Measurements from ENCODE around the gene CARMIL3. TPM values are rescaled to one million over a fixed set of nuclear protein-coding genes. Genes with fewer than 3 reads are reported as not detected.
"Not testable (repeated sequence)": the region's sequence is repeated elsewhere in the genome, so short reads cannot be mapped to it uniquely, and the experiment has no call there.

Gene CARMIL3, protein sequence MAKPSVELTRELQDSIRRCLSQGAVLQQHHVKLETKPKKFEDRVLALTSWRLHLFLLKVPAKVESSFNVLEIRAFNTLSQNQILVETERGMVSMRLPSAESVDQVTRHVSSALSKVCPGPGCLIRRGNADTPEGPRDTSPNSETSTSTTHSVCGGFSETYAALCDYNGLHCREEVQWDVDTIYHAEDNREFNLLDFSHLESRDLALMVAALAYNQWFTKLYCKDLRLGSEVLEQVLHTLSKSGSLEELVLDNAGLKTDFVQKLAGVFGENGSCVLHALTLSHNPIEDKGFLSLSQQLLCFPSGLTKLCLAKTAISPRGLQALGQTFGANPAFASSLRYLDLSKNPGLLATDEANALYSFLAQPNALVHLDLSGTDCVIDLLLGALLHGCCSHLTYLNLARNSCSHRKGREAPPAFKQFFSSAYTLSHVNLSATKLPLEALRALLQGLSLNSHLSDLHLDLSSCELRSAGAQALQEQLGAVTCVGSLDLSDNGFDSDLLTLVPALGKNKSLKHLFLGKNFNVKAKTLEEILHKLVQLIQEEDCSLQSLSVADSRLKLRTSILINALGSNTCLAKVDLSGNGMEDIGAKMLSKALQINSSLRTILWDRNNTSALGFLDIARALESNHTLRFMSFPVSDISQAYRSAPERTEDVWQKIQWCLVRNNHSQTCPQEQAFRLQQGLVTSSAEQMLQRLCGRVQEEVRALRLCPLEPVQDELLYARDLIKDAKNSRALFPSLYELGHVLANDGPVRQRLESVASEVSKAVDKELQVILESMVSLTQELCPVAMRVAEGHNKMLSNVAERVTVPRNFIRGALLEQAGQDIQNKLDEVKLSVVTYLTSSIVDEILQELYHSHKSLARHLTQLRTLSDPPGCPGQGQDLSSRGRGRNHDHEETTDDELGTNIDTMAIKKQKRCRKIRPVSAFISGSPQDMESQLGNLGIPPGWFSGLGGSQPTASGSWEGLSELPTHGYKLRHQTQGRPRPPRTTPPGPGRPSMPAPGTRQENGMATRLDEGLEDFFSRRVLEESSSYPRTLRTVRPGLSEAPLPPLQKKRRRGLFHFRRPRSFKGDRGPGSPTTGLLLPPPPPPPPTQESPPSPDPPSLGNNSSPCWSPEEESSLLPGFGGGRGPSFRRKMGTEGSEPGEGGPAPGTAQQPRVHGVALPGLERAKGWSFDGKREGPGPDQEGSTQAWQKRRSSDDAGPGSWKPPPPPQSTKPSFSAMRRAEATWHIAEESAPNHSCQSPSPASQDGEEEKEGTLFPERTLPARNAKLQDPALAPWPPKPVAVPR (N-terminal part only)
- 0.02 and 0.05 TPM in 2 replicates for total RNA-seq (2014; rRNA removed; shearing (Covaris generic))

DNA sequence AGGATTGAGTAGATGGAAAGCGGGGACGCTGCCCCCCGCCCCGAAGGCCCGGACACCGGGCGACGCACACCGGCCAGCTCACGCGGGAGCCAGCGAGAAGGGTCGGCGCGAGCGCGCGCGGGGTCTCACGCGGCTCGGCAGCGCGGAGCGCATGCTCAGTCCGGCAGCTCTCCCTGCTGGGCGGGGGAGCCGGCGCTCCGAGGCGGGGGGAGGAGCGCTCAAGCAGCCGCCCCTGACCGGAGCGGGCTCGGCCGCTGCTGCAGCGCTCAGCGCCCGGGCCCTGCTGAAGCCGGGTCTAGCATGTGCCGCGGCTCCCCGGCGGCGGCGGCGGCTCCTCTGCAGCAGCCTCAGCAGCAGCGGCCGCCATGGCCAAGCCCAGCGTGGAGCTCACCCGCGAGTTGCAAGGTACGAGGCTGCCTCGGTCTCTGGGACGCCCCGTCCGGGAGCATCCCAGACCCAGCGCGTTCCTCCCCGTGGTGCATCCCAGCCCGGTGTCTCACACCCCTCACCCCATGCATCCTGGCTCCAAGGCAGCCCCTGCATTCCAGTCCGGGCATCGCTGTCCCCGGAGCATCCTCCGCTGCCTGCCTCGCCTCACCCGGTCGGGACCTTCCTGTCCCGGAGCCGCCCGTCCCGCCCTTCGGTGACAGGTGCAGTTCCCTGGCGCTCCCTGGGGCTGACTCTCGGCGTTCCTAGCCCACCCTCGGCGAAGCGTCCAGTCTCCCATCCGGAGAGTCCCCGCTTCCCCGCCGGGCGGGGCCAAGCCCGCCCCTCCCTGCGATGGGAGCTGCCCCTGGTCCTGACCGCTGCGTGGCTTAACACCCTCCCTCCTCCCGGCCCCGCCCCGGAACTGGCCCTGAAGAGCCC, at the start of gene CARMIL3:
TSS of gene CARMIL3 (plus strand) at position 221 of the 867 bp plus-strand sequence. CDS start at position 366, 145 bp downstream.
- DNase-seq (ENCODE audit: low spot score) = no peak

DNA sequence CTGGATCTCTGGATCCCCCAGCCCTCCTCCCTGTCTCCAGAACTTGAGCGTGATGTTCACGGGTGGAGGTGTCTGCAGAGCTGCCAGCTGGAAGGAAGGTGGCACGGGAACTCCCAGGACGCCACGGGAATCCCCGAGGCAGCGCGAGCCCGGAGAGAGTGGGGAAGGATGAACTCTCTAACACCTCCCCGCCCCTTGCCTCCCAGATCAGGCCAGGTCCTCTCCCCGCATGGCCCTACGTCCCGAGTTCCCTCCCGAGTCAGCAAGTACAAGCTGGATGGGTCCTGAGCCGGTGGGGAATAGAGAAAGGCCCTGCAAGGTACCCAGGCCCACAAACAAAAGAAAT, 45.4 kb upstream of the CARMIL3 start:
- DNase-seq (ENCODE audit: low spot score) = not testable (repeated sequence)

DNA sequence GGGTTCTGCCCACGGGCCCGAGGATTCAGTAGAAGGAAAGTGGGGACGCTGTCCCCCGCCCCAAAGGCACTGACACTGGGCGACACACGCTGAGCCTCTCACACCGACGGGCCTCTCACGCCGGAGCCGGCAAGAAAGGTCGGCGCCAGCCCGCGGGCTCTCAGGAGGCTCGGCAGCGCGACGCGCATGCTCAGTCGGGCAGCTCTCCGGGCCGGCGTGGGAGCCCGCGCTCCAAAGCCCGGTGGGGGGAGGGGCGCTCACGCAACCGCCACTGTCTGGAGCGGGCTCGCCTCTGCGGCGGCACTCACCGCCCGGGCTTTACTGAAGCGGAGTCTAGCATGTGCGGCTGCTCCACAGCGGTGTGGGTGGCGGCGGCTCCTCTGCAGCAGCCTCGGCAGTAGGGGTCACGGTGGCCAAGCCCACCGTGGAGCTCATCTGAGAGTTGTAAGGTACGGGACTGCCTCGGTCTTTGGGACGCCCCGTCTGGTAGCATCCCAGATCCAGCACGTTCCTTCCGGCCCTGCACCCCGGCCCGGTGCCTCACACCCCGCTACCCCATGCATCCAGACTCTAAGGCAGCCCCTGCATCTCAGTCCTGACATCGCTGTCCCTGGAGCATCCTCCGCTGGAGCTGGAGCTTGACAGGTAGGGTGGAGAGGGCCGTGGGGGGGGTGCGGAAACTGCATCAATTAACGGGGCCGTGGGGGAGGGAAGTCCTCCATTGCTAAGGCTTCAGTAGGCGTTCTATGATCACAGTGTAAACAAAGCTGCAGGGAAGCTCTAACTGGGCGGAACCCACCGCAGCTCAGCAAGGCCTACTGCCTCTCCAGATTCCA, 44.8 kb upstream of the CARMIL3 start:
- DNase-seq (ENCODE audit: low spot score) = not testable (repeated sequence)

DNA sequence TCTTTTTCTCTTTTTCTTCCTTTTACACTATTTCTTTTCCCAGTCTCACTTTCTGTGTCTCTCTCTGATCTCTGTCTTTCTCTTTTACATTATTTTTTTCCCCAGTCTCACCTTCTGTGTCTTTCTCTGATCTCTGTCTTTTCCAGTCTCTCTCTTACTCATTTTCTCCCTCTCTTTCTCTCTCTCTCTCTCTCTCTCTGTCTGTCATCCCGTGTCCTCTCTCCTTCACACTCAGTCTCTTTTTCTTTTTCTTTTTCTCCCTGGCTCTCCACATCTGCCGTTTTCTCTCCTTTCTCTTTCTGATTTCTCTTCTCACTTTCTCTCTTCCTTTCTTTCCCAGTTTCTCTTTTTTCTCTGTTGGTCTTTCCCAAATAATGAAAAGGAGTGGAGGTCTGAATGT, 40.8 kb upstream of the CARMIL3 start:
- DNase-seq (ENCODE audit: low spot score) = no peak

DNA sequence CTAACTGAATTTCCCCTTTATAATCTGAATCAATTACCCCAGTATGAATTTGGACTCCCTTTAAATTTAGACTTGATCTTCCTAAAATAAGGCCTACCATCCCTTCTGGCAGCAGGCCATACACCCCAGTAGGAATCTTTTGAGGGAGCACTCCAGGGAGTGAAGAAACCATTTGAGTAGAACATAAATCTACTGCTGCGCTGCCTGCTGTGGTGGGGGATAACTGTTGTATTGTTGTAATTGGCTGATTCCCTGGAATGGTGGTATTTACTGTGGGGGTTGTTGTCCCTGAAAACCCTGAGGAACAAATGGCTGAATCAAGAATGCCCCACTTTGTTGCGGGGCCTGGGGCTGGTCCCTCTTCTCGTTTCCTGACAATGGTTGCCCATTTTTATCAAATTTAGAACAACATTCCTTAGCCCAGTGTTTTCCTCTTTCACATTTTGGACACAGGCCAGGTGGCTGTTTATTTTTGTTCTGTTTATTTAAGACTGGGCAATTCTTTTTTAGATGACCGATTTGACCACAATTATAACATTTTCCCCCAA, 39.0 kb upstream of the CARMIL3 start:
- DNase-seq (ENCODE audit: low spot score) = not testable (repeated sequence)

DNA sequence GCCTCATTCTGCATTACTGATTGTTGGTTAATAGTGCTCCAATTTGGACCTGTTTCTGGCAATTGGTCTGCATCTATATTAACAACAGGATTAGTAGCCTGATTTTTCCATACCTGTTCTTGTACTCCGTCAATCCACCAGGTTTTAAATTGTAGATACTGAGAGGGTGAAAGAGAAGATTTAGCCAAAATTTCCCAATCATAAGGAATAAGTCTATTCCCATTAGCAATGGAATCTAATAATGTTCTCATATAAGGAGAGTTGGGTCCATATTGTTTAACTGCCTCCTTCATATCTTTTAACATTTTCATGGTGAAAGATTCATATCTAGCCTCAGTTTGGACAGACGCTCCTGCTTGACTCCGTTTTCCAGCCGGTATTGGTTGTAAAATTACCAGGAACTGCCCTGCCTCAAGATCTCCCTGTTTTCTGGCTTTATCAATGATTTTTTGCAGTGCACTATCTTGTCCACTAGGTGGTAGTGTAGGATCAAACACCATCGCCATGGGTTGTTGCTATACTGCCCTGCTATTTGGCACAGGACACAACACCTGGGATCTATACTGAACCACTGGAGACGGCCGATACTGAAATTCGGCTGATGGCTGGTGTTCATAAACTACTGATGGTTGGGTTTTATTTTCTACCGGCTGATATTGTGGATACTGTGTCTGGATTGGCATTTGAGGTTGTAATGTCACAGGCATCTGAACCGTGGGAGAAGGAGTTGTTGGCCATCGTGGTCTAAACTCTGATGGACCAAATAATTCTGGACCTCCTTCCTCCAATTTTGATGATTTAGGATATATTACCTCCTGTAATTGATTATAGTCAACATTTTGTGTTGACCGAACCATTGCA, 37.9 kb upstream of the CARMIL3 start:
- peak; percentile 38 for DNase-seq (ENCODE audit: low spot score)

DNA sequence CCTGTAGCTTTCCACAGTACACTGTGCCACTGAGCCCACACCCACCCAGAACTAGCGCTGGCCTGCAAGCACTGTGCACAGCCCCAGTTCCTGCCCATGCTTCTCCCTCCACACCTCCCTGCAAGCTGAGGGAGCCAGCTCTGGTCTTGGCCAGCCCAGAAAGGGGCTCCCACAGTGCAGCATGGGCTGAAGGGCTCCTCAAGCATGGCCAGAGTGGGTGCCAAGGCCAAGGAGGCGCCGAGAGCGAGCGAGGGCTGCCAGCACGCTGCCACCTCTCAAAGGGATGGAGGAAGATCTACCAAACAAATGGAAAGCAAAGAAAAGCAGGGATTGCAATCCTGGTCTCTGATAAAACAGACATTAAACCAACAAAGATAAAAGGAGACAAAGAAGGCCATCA, 36.1 kb upstream of the CARMIL3 start:
- not testable (repeated sequence) for DNase-seq (ENCODE audit: low spot score)

DNA sequence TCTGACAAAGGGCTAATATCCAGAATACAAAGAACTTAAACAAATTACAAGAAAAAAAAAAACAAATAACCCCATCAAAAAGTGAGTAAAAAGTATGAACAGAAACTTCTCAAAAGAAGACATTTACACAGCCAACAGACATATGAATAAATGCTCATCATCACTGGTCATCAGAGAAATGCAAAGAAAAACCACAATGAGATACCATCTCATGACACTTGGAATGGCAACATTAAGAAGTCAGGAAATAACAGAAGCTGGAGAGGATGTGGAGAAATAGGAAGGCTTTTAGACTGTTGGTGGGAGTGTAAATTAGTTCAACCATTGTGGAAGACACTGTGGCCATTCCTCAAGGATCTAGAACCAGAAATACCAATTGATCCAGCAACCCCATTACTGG, 32.8 kb upstream of the CARMIL3 start:
- DNase-seq (ENCODE audit: low spot score) = not testable (repeated sequence)

DNA sequence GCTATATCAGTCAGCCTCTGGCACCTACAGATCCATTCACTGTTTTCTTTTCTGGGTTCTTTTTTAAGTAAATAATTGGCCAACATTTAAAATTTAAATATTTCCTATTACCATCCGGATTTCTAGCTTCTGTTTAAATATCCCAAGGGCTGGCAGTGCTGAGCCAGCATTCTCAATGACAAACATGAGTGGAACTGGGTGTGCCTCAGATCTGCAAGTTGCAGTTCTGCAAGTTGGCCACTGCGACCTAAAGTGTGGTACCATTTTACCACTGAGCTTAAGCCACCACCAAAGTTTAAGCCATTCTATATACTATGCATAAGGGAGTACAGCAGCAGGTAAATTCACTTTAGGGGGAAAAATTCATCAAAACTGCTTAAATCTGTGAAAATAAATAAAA, 31.9 kb upstream of the CARMIL3 start:
- DNase-seq (ENCODE audit: low spot score) = not testable (repeated sequence)

DNA sequence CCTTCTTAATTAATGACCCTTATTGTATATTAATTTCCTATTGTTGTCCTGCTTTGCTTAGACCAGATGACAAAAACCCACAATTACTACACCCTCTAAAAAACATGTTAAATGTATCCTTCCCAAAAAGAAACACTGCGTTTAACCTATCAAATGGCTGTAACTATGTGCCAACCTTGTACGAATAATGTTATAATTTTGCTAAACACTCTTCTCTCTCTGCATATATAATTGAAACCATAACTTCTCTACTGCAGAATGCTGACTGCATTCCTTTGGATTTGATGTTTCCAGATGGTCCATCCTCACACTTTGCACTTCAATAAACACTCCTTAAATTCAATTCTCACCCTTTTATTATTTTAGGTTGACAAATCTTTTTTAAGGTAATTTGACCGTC, 31.3 kb upstream of the CARMIL3 start:
- not testable (repeated sequence) for DNase-seq (ENCODE audit: low spot score)

DNA sequence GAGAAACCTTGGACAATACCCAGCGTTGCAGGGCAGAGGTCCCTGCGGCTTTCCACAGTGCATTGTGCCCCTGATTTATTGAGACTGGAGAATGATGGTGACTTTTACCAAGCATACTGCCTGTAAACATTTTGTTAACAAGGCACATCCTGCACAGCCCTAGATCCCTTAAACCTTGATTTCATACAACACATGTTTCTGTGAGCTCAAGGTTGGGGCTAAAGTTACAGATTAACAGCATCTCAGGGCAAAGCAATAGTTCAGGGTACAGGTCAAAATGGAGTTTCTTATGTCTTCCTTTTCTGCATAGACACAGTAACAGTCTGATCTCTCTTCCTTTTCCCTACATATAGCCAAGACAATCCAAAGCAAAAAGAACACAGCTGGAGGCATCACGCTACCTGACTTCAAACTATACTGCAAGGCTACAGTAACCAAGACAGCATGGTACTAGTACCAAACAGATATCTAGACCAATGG, 26.8 kb upstream of the CARMIL3 start:
- DNase-seq (ENCODE audit: low spot score) = not testable (repeated sequence)

DNA sequence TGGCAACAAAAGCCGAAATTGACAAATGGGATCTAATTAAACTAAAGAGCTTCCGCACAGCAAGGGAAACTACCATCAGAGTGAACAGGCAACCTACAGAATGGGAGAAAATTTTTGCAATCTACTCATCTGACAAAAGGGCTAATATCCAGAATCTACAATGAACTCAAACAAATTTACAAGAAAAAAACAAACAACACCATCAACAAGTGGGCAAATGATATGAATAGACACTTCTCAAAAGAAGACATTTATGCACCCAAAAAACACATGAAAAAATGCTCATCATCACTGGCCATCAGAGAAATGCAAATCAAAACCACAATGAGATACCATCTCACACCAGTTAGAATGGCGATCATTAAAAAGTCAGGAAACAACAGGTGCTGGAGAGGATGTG, 22.1 kb upstream of the CARMIL3 start:
- not testable (repeated sequence) for DNase-seq (ENCODE audit: low spot score)

DNA sequence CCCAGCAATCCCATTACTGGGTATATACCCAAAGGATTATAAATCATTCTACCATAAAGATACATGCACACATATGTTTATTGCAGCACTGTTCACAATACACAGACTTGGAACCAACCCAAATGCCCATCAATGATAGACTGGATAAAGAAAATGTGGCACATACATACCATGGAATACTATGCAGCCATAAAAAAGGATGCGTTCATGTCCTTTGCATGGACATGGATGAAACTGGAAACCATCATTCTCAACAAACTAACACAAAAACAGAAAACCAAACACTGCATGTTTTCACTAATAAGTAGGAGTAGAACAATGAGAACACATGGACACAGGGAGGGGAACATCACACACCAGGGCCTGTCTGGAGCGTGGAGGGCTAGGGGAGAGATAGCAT, 20.5 kb upstream of the CARMIL3 start:
- DNase-seq (ENCODE audit: low spot score) = not testable (repeated sequence)

DNA sequence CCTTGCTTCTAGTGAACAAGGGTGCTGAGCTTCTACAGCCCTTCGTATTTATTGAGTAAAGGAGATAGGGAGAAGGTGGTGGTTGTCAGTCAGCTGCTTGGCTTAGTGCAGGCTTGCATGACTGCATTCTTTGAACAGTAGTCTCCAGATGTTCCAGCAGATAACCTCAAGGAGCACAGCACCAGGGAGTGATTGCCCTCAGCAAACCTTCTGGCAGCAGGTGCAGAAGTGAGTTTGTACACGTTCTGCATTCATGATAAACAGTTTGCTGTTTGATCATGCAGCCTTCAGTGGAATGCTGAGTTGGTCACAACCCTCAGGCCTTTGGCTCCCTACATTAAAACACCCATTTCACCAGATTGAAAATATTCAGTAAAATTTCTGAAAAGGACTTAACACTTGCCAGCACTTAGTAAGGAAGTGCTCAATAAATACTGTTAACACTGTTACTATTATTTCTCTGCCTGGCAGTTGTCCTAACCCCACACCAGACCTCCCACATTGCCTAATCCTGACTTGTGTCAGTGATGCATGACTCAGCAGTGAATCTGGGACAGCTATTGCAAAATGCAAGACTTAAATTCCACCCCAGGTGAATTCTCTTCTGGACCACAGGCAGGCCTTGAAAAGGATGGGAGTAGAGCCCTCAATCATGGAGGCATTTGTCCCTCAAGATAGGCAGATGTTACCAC, 18.9 kb upstream of the CARMIL3 start:
- DNase-seq (ENCODE audit: low spot score) = no peak

DNA sequence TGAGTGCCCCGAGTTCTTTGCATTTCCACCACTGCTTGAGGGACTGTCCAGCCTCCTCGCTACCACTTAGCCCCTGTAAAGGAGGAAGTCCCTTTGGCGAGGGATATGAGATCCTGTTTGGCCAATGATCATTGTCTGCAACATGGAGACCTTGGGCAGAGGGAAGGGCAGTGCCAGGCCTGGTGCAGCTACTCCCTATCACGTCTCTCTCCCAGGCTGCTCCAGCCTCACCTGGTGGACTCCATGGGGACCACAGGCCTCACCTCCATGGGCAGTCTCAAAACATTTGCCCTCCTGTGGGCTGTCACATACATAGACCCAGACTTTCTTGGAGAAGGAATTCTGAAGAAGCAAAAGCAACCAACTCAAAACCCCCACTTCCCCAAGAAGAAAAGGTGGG, 16.0 kb upstream of the CARMIL3 start:
- DNase-seq (ENCODE audit: low spot score) = not testable (repeated sequence)

DNA sequence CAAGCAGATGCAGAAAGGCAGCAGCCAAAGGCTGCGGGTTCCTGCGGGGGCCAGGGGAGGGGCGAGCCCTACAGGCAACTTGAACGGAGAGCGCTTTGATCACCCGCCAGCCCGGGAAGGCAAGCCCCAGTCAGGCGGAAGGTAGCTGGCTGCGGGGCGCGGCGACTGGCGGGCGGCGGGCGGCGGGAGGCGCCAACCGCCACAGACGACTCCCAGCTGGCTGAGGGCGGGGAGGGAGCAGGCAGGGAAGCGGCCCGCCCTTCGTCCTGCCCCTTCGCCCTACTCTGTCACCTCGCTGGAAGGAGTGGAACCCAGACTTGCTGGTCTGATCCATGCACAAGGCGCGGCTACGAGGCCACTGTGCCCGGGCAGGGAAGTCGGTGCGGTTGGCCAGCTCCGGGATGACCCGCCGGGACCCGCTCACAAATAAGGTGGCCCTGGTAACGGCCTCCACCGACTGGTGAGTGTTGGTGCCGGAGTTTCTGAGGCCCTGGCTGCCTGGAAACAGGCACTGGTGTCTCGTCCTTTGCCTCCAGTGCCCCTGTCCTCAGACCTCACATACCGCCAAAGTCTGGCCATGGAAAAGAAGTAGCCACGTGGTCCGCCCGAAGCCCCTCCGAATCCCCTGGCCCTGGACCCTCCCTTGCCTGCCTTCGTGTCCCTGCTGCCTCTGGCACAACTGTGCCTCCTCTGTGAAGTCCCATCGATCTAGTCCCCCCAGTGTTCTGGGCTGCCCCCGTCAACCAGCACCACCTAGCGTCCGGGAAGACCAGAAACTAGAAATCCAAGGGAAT, 15.4 kb upstream of the CARMIL3 start:
- peak; percentile 49 for DNase-seq (ENCODE audit: low spot score)
